ENCODE data around the gene SYTL1.

DNA sequence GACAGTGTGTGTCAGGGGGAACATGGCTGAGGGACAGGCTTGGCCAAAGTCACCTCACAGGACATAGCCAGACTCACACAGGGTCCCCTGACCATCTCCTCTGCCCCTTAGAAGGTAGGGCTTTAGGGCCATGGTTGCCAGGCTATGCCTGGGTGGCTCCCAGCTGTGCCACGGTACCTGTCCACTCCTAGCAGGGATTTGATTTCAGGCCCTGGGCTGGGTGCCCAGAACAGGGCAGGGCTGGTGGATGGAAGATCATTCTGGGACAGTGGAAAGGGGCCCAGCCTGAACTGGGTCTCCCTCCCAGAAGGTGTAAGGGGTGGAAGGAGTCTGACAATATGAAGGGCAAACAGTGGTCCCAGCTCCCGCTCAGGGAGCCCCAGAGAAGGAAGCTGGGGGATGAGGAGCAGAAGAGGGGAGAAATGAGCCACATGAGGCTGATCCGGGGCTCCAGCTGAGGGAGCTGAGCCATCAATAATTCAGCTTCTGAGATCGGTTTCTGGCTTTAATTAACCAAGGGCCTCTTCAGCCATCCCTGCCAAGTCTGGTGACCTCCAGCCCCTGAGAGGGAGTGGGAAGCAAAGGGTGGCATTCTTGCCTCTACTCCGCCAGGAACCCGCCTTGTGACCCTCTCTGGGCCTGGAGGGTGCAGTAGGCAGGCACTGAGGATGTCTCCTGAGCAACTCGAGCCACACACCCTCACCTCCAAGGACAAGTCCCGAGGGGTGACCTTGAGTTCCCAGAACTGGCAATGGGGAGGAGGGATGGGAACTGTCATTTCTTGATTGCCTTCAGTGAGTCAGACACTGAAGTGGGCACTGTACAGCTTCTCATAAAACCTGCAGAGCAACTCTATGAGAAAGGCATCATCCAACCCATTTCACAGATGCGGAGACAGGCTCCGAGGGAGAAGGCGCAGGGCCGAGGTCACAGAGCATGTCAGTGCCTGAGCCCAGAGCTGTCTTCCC is 39.2 kb downstream of the SYTL1 start:
- TF ChIP-seq, protein P1, sequence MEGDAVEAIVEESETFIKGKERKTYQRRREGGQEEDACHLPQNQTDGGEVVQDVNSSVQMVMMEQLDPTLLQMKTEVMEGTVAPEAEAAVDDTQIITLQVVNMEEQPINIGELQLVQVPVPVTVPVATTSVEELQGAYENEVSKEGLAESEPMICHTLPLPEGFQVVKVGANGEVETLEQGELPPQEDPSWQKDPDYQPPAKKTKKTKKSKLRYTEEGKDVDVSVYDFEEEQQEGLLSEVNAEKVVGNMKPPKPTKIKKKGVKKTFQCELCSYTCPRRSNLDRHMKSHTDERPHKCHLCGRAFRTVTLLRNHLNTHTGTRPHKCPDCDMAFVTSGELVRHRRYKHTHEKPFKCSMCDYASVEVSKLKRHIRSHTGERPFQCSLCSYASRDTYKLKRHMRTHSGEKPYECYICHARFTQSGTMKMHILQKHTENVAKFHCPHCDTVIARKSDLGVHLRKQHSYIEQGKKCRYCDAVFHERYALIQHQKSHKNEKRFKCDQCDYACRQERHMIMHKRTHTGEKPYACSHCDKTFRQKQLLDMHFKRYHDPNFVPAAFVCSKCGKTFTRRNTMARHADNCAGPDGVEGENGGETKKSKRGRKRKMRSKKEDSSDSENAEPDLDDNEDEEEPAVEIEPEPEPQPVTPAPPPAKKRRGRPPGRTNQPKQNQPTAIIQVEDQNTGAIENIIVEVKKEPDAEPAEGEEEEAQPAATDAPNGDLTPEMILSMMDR (IDR thresholded peaks at IDR 0.05): no peak
- no peak for TF ChIP-seq POLR2A (IDR thresholded peaks at IDR 0.05)
